HG03103 (cell line): ENCODE results near the gene JAG2.

Source experiments
- ATAC-seq: cut with Tn5 transposase; IDR thresholded peaks from one replicate; pipeline ENCODE4 v1.9.1; 2021; ENCODE audit warnings: low read depth; ENCODE audit not compliant: unreplicated experiment

JAG2 gene

GRCh38 chr14:105168496-105168978, at the start of gene JAG2:
TSS of gene JAG2 (minus strand) at chr14:105168776. CDS start at chr14:105168420, 356 bp downstream.
- no peak for ATAC-seq

DNA sequence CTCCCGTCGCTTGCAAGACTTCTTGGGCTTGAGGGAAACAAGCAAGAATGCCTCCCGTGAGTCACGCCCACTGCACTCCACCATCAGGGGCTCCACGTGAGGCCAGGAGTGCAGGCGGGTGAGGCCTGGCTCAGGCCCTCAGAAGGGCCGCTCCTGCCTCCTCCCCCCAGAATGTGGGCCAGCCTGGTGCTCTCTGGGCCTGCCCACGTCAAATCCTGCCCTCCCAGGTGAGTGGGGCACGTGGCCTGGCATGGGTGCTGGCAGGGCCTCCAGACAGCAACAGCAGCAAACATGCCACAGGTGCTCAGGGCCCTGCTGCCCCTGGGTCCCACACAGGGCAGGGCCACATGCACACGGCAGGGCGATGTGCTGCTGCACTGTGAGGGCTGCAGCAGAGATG, 49.2 kb upstream of the JAG2 start:
- ATAC-seq: no peak

- no peak for ATAC-seq
Measured at GRCh38 chr14:105216490-105217247, 48.1 kb upstream of the JAG2 start.

GRCh38 chr14:105215602-105216001, 47.0 kb upstream of the JAG2 start:
- no peak for ATAC-seq

DNA sequence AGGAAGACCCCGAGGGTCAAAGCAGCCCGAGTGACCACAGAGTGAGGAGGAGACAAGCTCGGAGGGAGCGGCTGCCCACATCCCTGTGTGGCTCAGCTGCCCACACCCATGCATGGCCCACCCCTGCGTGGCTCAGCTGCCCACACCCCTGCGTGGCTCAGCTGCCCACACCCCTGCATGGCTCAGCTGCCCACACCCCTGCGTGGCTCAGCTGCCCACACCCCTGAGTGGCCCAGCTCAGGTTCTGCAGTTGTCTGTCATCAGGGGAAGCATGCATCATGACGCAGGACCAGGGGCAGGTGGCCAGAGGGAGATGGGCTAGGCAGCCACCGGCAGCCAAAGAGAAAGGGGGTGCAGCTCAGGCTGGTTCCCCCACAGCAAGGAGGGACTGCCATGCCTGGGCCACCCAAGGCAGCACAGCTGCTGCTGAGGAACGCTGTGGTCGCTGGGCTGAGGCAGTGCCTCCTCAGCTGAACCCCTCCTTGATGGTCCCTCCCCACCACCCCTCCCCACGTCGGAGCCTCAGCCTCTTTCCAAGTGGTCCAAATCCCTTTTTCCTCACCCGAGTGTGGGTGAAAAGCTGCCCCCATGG, 45.8 kb upstream of the JAG2 start:
- no peak for ATAC-seq

DNA sequence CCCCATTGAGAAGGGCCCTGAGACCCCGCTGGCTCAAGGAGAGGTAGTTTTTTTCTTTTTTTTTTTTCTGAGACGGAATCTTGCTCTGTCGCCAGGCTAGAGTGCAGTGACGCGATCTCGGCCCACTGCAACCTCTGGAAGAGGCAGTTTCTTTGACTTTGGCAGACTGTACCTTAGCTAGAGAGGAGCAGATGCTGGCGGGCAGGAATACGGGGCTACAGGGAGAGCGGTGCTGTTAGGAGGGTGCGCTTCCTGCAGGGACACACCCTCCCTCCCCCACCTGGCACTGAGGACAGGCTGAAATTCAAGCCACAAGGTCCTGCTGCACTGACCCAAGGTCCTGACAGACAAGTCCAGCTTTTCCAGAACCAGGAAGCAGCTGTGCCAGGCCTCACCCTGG, 44.8 kb upstream of the JAG2 start:
- no peak for ATAC-seq

DNA sequence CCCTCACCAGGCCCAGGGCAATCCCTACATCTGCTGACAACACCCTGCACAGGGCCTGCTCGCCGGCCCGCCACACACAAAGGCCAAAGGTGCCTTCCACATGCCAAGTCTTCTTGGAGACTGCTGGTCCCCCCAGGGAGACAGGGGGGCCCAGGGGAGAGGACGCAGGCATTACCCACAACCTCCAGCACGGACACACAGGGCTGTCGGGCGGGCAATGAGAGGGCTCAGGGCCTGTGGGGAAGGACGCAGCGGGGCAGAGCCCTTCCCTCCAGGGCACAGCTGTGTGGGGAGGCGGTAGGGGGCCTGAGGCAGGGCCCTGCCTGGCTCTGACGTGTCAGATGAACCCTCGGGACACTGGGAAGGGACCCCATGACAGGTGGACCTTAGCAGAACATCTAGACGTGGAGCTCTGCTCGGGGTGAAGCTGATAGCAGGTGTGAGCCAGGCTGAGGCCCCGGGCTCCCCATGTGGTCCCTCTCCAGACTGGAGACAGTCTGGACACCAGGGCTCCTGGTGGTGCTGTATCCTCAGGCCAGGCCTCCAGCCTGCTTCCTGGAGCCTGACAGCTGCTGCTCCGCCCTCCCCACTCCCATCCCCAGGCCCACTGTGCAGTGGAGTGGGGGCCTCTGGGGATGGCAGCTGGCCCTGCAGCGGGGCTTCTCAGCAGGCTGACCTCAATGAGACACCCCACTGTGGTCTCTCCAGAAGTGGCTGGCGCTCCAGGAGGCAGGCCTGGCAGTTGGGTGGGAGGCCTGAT, 44.1 kb upstream of the JAG2 start:
- no peak for ATAC-seq

DNA sequence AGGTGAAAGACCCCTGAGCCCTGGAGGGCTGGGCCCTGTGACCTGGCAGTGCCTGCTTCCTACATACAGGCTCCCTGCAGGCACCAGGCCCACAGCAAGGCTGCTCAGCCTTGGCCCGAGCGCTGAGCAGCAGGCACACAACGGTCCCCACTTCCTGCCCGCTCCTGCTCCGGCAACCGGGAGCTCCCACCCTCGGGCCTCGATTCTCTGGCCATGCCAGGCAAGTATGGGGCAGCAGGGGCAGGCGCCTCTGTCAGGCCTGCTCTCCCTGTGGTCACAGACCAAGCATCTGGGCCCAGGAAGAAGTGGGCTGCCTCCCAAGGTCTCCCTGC, 43.1 kb upstream of the JAG2 start:
- no peak for ATAC-seq

DNA sequence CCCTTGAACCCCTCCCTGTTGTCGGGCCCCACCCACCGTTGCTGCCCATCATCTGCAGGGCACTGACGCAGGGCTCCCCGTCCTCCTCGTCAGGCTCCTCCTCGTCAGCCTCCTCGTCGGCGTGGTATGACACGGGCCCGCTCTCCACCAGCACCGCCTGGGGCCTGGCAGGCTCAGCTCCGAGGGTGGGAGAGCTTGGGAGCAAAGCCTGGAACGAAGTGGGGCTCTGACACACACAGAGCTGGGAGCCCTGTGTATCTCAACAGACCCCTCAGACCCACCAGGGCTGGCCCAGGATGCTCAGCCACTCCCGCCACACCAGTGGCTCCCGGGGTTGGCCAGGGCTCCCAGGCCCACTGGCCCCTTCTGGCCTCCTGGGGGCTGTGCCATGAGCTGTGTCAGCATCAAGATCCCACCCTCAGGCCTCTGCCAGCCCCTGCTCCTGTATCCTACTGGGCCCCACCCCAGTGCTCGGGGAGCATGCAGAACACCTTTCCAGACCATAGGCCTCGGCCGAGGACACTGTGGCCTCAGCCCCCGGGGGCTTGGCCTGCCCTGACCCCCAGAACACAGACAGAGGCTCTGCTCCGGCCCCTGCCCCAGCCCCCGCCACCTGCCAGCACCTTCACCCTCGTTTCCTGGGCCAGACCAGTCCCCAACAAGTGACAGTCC, 42.6 kb upstream of the JAG2 start:
- no peak for ATAC-seq

GRCh38 chr14:105210266-105211025, 41.9 kb upstream of the JAG2 start:
- no peak for ATAC-seq

DNA sequence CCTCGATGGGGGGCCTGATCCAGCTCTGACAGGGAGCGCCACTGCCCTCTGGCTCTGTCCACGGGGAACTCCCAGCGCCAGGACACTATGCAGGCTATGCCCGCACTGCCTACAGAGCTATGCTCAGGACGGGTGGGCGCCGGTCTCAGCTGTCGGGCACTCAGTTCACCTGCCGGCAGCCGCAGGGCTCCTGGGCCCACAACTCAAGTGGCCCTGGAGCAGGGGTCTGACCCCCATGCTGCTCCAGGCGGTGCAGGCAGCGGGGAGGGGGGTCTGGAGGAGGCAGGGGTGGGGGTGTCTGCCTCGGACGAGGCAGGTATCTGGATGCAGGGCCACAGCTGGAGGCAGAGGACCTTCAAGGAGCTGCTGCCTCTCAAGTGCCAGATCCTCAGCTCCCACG, 41.1 kb upstream of the JAG2 start:
- no peak for ATAC-seq

GRCh38 chr14:105209091-105209490, 40.5 kb upstream of the JAG2 start:
- no peak for ATAC-seq

GRCh38 chr14:105208738-105209075, 40.1 kb upstream of the JAG2 start:
- ATAC-seq: no peak

DNA sequence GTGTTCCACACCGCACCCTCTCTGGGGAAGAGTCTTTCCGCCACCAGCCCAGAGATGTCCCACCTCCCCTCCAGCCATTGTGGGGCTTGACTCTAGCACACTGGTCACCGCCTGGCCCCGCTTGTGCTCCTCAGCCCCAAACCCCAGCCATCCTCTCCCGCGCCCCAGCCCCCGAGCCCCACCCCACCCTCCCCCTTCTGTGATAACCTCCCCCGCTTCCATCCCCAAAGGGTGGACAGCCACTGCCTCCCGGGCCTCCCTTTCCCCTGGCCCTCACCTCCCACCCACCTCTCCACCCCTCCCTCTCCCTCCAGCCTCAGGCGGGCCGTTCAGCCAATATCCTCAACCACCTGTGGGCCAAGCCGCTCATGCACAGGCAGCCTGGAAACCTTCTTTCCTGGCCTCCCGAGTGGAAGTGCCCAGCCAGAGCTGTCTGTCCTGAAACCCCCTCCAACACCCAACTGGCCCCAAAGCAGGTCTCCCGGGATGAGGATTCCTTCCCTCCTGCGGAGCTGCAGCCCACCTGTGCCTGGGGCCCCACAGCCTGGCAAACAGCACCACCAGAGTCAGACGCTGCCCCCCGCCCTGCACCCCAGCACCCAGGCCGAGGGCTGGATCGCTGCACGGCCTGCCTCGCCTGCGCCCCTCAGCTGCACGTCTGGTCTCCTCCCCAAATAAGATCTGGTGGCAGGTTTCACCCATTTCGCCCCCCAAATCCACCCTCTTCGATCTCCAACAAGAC, 39.6 kb upstream of the JAG2 start:
- no peak for ATAC-seq

DNA sequence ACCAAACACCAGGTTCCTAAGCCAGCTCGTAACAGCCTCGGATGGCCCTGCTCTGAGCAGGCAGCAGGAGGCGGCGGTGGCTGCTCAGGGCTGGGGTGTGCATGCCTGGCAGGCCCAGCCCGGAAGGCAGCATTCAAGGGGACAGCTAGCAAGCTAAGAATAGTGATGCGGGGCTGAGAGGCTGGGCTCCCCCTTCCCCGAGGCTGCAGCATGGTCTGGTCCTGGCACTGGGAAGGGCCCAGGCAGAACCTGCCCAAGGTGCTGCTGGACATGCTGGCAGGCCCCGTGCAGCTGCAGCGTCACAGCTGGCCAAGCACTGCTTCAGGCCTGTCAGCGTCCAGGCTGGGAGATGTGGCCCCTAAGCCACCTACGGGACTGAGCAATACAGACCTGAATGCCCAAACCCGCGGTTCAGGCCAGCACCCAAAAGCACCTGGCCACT, 38.9 kb upstream of the JAG2 start:
- ATAC-seq: no peak

DNA sequence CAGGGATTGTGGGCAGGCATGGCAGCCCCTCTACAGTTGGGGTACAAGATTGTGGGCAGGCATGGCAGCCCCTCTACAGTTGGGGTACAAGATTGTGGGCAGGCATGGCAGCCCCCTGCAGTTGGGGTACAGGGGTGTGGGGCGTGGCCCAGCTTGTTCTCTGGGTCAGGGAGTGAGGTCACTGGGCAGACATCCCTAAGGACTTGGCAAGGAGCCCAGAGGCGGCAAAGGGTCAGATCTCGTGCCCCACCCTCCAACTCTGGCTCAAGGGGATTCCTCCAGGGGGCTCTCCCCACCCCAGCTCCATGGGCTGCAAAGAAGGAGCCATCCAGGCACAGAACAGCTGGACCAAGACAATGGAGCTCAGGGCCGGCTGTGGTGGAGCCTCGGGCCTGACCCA, 38.3 kb upstream of the JAG2 start:
- no peak for ATAC-seq

- ATAC-seq: no peak
Measured at GRCh38 chr14:105205673-105206208, 37.2 kb upstream of the JAG2 start.

DNA sequence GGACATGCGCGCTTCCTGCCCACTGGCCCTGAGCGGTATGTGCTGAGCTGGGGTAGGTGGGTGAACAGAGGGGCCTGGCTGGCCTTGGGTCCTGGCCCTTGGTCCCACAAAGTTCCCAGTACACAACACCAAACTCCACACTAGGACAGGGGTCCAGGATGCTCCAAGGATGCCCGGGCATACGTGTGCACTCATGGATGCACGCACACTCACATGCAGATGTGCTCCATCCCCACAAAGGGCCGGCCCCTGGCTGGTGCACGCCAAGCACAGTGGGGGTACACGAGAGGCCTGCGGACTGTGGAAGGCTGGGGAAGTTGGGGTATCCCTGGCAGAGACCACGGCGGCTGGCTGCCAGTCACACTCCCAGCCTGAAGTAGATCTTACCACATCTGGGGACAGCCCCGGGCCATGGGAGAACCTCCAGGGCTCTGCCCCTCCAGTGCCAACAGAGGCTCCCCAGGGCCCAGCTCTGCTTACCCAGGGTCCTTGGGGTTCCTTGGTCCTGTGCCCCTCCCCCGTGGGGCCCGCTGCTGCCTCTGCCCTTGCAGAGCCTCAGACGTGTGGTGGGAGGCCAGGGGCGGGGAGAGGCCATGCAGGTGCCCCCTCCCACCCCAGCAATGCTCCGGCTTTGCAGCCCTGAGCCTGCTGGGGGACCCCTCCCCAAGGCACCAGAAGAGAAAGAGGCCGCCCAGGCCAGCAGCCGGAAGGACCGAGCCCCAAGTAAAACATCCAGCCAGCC, 36.5 kb upstream of the JAG2 start:
- no peak for ATAC-seq
